Measurements from ENCODE around the gene DNER. TPM values are rescaled to one million over a fixed set of nuclear protein-coding genes. Genes with fewer than 3 reads are reported as not detected.

Gene DNER
- total and polyA plus RNA-seq, 2 of the 4 experiments (the other 2 are of a cell fraction), result under 0.01 to 0.14 TPM

- H4K5ac ChIP-seq (ENCODE audit: low read depth, low read length), result no peak overlapping the region
- DNase-seq (no peak), ATAC-seq (ENCODE audit: low read depth) (no peak)
- no peaks in the 10 kb centered on the region for H3K79me1 ChIP-seq (ENCODE audit: low read depth in 1 of 2, low read length in 2 of 2)
- H2AK9ac ChIP-seq (replicated peaks; ENCODE audit: low read depth, low read length, poor library complexity), result no peak overlapping the region
- in situ Hi-C loops (cut with MboI; ENCODE audit: low sequenced_read_pairs), result no loop called here
- no peak overlapping the region for H2BK5ac ChIP-seq (ENCODE audit: low read depth, low read length, poor library complexity, severe bottlenecking)
- no peak overlapping the region for H2BK15ac ChIP-seq (ENCODE audit: low read depth, low read length)
- H3K9me3 ChIP-seq (ENCODE audit: control insufficient read depth, insufficient read depth, low read length), result no peaks in the 10 kb centered on the region
- ChIA-PET CTCF (no interaction called here), POLR2A (ENCODE audit: unreplicated experiment) (no interaction called here)
- no peak overlapping the region for H3K23ac ChIP-seq (ENCODE audit: low read depth, low read length)
- H3K14ac ChIP-seq (replicated peaks; ENCODE audit: low read depth, low read length), result no peak overlapping the region
- no peaks in the 10 kb centered on the region for H3K27me3 ChIP-seq (ENCODE audit: control insufficient read depth, insufficient read depth, low read length)
- no peak overlapping the region for H2AFZ ChIP-seq (replicated peaks; ENCODE audit: low read length, poor library complexity)
- no peak overlapping the region for H2BK120ac ChIP-seq (ENCODE audit: low read depth, low read length)
- H2AK5ac ChIP-seq (ENCODE audit: low read depth, low read length), result no peak overlapping the region
- no peak overlapping the region for H2BK20ac ChIP-seq (ENCODE audit: low read depth, low read length)
- TF ChIP-seq MAFK (IDR thresholded peaks at IDR 0.05; ENCODE audit: low read depth, low read length) (no peak), CEBPB (IDR thresholded peaks at IDR 0.05; ENCODE audit: low read depth, low read length) (no peak), MAZ (IDR thresholded peaks at IDR 0.05; ENCODE audit: borderline replicate concordance, low read depth, low read length) (no peak), BHLHE40 (IDR thresholded peaks at IDR 0.05; ENCODE audit: low read depth, low read length) (no peak), MXI1 (IDR thresholded peaks at IDR 0.05; ENCODE audit: borderline replicate concordance, low read depth, low read length) (no peak), SMC3 (IDR thresholded peaks at IDR 0.05; ENCODE audit: low read depth, low read length) (no peak), ELK1 (IDR thresholded peaks at IDR 0.05; ENCODE audit: borderline replicate concordance, low read depth, low read length) (no peak), USF2 (IDR thresholded peaks at IDR 0.05; ENCODE audit: low read depth, low read length) (no peak), FOS (IDR thresholded peaks at IDR 0.05; ENCODE audit: low read depth, low read length) (no peak), CTCF (conservative IDR thresholded peaks at IDR 0.05; ENCODE audit: low read depth, low read length) (no peak), NFE2L2 (IDR thresholded peaks at IDR 0.05; ENCODE audit: low read depth, low read length) (no peak)
- no peak overlapping the region for H3K4me3 ChIP-seq (ENCODE audit: insufficient read depth, low read depth, low read length)
- H3K18ac ChIP-seq (ENCODE audit: low read depth, low read length), result no peak overlapping the region
- no CpG with 5 or more reads among the region's 5 CpGs for WGBS, 2 experiments (ENCODE audit: extremely low coverage in 2 of 2, insufficient read length in 1 of 2)
- H3K4me2 ChIP-seq (ENCODE audit: low read depth, low read length), result no peak overlapping the region
- H3K56ac ChIP-seq (ENCODE audit: extremely low read depth, insufficient read depth, low read length), result no peak overlapping the region
- dilution Hi-C loops (cut with HindIII; ENCODE audit: low sequenced_read_pairs, unreplicated experiment), result no loop called here
- no peak overlapping the region for H4K8ac ChIP-seq (ENCODE audit: low read depth in 2 of 2, low read length in 2 of 2)
- no peak overlapping the region for H3K27ac ChIP-seq (ENCODE audit: insufficient read depth, low read length)
- H3K4ac ChIP-seq (ENCODE audit: low read depth, low read length), result no peak overlapping the region
- no TSS peak for BruUV-seq (replicated peaks)
- H3K9me1 ChIP-seq (ENCODE audit: insufficient read depth, low read length), result no peaks in the 10 kb centered on the region
- H3K9ac ChIP-seq (ENCODE audit: low read depth, low read length), result no peak overlapping the region
- no peak overlapping the region for H4K91ac ChIP-seq (ENCODE audit: insufficient read depth, low read depth, low read length)
- intact Hi-C loops (cut with micrococcal nuclease), result no loop called here
- no peaks in the 10 kb centered on the region for H4K20me1 ChIP-seq (ENCODE audit: insufficient read depth, low read length)
- H3K36me3 ChIP-seq (ENCODE audit: control insufficient read depth, insufficient read depth, low read length), result no peaks in the 10 kb centered on the region
- no peaks in the 10 kb centered on the region for H3K4me1 ChIP-seq (ENCODE audit: control insufficient read depth, insufficient read depth, low read length)
These were observed 326.5 kb downstream of the DNER start for GRCh38 chr2:229387866-229388265.

All from IMR-90 (cell line).